ENCODE data around the gene IFNGR2.

DNA sequence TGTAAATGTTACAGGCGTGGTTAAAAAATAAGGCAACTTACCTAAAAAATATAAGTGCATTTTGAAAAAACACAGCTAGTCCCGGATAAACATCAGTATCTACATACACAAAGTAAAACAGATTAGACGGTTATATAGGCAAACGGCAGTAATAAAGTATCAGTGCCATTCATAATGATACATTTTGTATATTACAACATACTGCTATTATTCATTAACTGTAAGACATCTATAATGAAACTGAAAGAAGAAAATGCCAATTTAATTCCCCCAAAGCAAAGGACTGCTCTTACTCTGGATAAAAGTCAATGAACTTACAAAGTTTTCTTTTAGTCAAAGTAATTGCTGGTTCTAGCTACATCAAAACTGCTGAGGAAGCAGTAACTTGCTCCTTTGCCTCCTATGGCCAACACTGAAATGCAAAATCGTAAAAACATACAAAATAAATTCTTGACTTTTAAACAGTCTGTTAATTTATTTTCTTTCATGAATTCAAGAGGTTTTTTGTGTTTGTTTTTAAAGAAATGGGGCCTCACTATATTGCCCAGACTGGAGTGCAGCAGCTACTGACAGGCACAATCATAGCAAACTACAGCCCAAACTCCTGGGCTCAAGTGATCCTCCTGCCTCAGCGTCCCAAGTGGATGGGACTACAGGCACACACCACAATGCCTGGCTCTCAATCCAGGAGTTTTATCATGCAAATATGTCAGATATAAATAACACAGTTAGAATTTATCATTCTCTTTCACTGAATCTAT, 52.7 kb downstream of the IFNGR2 start:
- TF ChIP-seq POLR2A (IDR thresholded peaks at IDR 0.05; ENCODE audit: low read depth, low read length): no peak
- no peak for TF ChIP-seq TAF1 (IDR thresholded peaks at IDR 0.05; ENCODE audit: low read depth, low read length)
- no peak for TF ChIP-seq POLR2AphosphoS5 (IDR thresholded peaks at IDR 0.05; ENCODE audit: low read depth, low read length)

Data from GM12891 (cell line).